ENCODE data around the gene PIK3R3. TPM values are rescaled to one million over a fixed set of nuclear protein-coding genes. Genes with fewer than 3 reads are reported as not detected.

Gene PIK3R3
- total RNA-seq, 2 donors from 2014 or later: 18.4 to 19.0 TPM

DNA sequence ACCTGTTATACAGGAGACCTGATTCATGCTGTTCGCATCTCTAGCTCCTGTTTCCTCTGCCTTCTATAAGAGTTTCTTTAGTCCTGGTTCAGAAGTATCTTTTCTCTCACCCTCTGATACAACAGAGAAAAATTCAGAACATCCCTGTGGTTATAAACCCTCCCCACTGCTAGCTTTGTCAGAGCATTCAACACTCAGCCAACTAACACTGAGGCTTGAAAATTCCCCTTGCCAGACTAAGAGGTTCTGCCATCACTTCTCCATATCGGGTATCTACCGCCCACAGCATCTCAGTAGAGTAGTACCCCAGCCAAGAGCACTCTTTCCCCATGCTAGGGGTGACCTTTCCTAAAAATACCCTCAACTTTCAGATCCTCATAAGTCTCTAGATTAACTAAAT lies 19.6 kb upstream of the PIK3R3 start:
- Histone ChIP-seq H3K36me3 (ENCODE audit: control insufficient read depth, insufficient read depth, low read length) (no peaks in the 10 kb centered on the region), H3K27ac (ENCODE audit: low read depth, low read length) (no peak overlapping the region), H3K4me3 (ENCODE audit: low read length) (no peak overlapping the region), H3K27me3 (ENCODE audit: control insufficient read depth, insufficient read depth, low read length, poor library complexity, severe bottlenecking) (no peaks in the 10 kb centered on the region), H3K9ac (ENCODE audit: extremely low read depth, low read length, poor library complexity, severe bottlenecking) (no peak overlapping the region), H3K4me1 (ENCODE audit: control insufficient read depth, insufficient read depth, low read length) (no peaks in the 10 kb centered on the region), H3K9me3 (ENCODE audit: control insufficient read depth, low read length) (no peaks in the 10 kb centered on the region)
- Mint-ChIP-seq H3K36me3 (ENCODE audit: low read depth) (no peaks in the 10 kb centered on the region), H3K27ac (no peak overlapping the region), H3K4me1 (peaks cover 1% of the 10 kb centered on the region), H3K4me3 (no peak overlapping the region), H3K27me3 (ENCODE audit: insufficient read depth) (no peaks in the 10 kb centered on the region), H3K9me3 (no peaks in the 10 kb centered on the region)
- TF ChIP-seq, protein P1, sequence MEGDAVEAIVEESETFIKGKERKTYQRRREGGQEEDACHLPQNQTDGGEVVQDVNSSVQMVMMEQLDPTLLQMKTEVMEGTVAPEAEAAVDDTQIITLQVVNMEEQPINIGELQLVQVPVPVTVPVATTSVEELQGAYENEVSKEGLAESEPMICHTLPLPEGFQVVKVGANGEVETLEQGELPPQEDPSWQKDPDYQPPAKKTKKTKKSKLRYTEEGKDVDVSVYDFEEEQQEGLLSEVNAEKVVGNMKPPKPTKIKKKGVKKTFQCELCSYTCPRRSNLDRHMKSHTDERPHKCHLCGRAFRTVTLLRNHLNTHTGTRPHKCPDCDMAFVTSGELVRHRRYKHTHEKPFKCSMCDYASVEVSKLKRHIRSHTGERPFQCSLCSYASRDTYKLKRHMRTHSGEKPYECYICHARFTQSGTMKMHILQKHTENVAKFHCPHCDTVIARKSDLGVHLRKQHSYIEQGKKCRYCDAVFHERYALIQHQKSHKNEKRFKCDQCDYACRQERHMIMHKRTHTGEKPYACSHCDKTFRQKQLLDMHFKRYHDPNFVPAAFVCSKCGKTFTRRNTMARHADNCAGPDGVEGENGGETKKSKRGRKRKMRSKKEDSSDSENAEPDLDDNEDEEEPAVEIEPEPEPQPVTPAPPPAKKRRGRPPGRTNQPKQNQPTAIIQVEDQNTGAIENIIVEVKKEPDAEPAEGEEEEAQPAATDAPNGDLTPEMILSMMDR (conservative IDR thresholded peaks at IDR 0.05): no peak
- DNase-seq: no peak
- WGBS, 2 experiments (ENCODE audit: insufficient coverage in 1 of 2, insufficient read length in 1 of 2): 98 to 100% methylated on average over 2 to 3 of the region's 3 CpGs

GRCh38 chr1:46150085-46150484 lies 17.7 kb upstream of the PIK3R3 start:
- Histone ChIP-seq H3K27me3 (ENCODE audit: control insufficient read depth, insufficient read depth, low read length, poor library complexity, severe bottlenecking) (no peaks in the 10 kb centered on the region), H3K27ac (ENCODE audit: low read depth, low read length) (no peak overlapping the region), H3K9ac (ENCODE audit: extremely low read depth, low read length, poor library complexity, severe bottlenecking) (no peak overlapping the region), H3K4me3 (ENCODE audit: low read length) (no peak overlapping the region), H3K9me3 (ENCODE audit: control insufficient read depth, low read length) (no peaks in the 10 kb centered on the region), H3K36me3 (ENCODE audit: control insufficient read depth, insufficient read depth, low read length) (no peaks in the 10 kb centered on the region), H3K4me1 (ENCODE audit: control insufficient read depth, insufficient read depth, low read length) (no peaks in the 10 kb centered on the region)
- no peaks in the 10 kb centered on the region for H3K9me3 Mint-ChIP-seq
- no peak overlapping the region for H3K27ac Mint-ChIP-seq
- 90 to 100% methylated on average over 1 to 2 of the region's 2 CpGs for WGBS, 2 experiments (ENCODE audit: insufficient coverage in 1 of 2, insufficient read length in 1 of 2)
- H3K4me1 Mint-ChIP-seq: peaks cover 1% of the 10 kb centered on the region
- H3K27me3 Mint-ChIP-seq (ENCODE audit: insufficient read depth): no peaks in the 10 kb centered on the region
- H3K4me3 Mint-ChIP-seq: no peak overlapping the region
- H3K36me3 Mint-ChIP-seq (ENCODE audit: low read depth): no peaks in the 10 kb centered on the region
- TF ChIP-seq, protein P1 (conservative IDR thresholded peaks at IDR 0.05): no peak
- DNase-seq: no peak

DNA sequence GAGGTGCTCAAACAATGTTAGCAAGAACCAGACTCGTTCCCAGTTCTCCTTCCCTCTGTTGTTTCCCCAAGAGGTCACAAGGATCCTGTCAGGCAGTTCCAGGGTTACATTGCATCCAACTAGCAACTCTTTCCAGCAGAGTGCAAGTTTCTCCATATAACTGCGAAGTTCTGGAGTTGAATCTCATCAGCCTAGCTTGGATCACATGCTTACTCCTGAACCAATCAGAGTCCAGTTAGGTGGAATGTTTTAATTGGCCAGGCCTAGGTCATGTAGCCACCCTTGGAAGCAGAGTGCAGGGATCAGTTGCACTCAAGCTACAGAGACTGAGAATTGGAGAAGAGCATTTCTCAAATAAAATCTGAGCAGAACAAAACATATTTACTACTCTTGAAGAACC lies 15.9 kb upstream of the PIK3R3 start:
- Histone ChIP-seq H3K4me1 (ENCODE audit: control insufficient read depth, insufficient read depth, low read length) (no peaks in the 10 kb centered on the region), H3K27ac (ENCODE audit: low read depth, low read length) (no peak overlapping the region), H3K9me3 (ENCODE audit: control insufficient read depth, low read length) (no peaks in the 10 kb centered on the region), H3K36me3 (ENCODE audit: control insufficient read depth, insufficient read depth, low read length) (no peaks in the 10 kb centered on the region), H3K9ac (ENCODE audit: extremely low read depth, low read length, poor library complexity, severe bottlenecking) (no peak overlapping the region), H3K4me3 (ENCODE audit: low read length) (no peak overlapping the region), H3K27me3 (ENCODE audit: control insufficient read depth, insufficient read depth, low read length, poor library complexity, severe bottlenecking) (no peaks in the 10 kb centered on the region)
- Mint-ChIP-seq H3K4me3 (no peak overlapping the region), H3K9me3 (no peaks in the 10 kb centered on the region), H3K27ac (no peak overlapping the region), H3K4me1 (peaks cover 1% of the 10 kb centered on the region), H3K36me3 (ENCODE audit: low read depth) (no peaks in the 10 kb centered on the region), H3K27me3 (ENCODE audit: insufficient read depth) (no peaks in the 10 kb centered on the region)
- 88 to 93% methylated on average over 2 of the region's 2 CpGs for WGBS, 2 experiments (ENCODE audit: insufficient coverage in 1 of 2, insufficient read length in 1 of 2)
- TF ChIP-seq, protein P1 (conservative IDR thresholded peaks at IDR 0.05): no peak
- no peak for DNase-seq
